Measurements from ENCODE around the gene NRXN3. TPM values are rescaled to one million over a fixed set of nuclear protein-coding genes. Genes with fewer than 3 reads are reported as not detected.

The NRXN3 gene
- total RNA-seq, 1 donor from 2014 or later: 18.0 TPM

DNA sequence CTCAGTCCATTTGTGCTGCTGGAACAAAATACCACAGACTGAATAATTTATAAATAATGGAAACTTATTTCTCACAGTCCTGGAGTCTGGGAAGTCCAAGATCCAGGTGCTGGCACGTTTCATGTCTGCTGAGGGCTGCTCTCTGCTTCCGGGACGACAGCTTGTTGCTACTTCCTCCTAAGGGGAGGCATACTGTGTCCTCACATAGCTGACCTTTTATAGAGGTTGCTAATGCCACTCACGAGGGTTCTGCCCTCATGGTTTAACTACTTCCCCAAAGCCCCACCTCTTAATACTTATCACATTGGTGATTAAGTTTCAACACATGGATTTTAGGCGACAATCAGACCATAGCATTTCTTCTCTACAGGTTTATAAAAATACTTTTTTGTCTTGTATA lies 411.1 kb downstream of the NRXN3 start:
- Mint-ChIP-seq H3K27me3 (ENCODE audit: low read depth, unreplicated experiment) (peaks cover 13% of the 10 kb centered on the region), H3K9me3 (ENCODE audit: unreplicated experiment) (no peaks in the 10 kb centered on the region)

DNA sequence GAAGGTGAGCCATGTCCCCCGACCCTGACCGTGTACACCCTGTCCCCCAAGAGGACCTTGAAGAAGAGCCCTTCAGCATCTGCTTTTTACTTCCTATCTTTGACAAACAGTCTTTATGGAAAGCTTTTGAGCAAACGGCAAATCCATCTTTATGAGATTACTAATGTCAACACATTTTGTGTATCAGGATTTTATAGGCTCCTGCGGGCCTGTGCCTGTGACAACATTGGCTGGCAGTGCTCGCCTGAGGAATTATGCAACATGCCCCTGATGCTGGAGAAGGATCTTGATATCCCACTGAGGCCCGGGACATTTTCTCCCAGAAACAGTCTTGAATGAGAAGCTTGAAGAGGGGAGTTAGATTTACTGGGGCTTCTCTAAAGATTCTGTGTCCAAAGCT lies 416.5 kb downstream of the NRXN3 start:
- Mint-ChIP-seq H3K27me3 (ENCODE audit: low read depth, unreplicated experiment) (peaks cover 5% of the 10 kb centered on the region), H3K36me3 (ENCODE audit: low read depth, unreplicated experiment) (no peaks in the 10 kb centered on the region), H3K9me3 (ENCODE audit: unreplicated experiment) (no peaks in the 10 kb centered on the region), H3K27ac (ENCODE audit: unreplicated experiment) (no peak overlapping the region), H3K4me1 (ENCODE audit: low read depth, unreplicated experiment) (no peaks in the 10 kb centered on the region), H3K4me3 (ENCODE audit: unreplicated experiment) (no peak overlapping the region)
- no peaks in the 10 kb centered on the region for H4K20me1 ChIP-seq (ENCODE audit: insufficient read depth, low read length)
- no peaks in the 10 kb centered on the region for H3K4me1 ChIP-seq (ENCODE audit: insufficient read depth, low read length)
- no peak for FAIRE-seq
- no peak for DNase-seq (ENCODE audit: low read depth)
- no peak overlapping the region for H2AFZ ChIP-seq (ENCODE audit: low read depth, low read length)
- H3K79me2 ChIP-seq (ENCODE audit: insufficient read depth, low read length): no peaks in the 10 kb centered on the region
- H3K4me2 ChIP-seq (ENCODE audit: low read length): no peak overlapping the region
- no peak overlapping the region for H3K4me3 ChIP-seq (ENCODE audit: insufficient read depth, low read depth, low read length)
- no peaks in the 10 kb centered on the region for H3K27me3 ChIP-seq (ENCODE audit: insufficient read depth, low read length)
- TF ChIP-seq, protein P1, sequence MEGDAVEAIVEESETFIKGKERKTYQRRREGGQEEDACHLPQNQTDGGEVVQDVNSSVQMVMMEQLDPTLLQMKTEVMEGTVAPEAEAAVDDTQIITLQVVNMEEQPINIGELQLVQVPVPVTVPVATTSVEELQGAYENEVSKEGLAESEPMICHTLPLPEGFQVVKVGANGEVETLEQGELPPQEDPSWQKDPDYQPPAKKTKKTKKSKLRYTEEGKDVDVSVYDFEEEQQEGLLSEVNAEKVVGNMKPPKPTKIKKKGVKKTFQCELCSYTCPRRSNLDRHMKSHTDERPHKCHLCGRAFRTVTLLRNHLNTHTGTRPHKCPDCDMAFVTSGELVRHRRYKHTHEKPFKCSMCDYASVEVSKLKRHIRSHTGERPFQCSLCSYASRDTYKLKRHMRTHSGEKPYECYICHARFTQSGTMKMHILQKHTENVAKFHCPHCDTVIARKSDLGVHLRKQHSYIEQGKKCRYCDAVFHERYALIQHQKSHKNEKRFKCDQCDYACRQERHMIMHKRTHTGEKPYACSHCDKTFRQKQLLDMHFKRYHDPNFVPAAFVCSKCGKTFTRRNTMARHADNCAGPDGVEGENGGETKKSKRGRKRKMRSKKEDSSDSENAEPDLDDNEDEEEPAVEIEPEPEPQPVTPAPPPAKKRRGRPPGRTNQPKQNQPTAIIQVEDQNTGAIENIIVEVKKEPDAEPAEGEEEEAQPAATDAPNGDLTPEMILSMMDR (IDR thresholded peaks at IDR 0.05; ENCODE audit: insufficient read depth, low read depth, low read length): no peak
- no peak for TF ChIP-seq EZH2 (IDR thresholded peaks at IDR 0.05; ENCODE audit: insufficient read depth, low read length)
- no peaks in the 10 kb centered on the region for H3K36me3 ChIP-seq (ENCODE audit: insufficient read depth, low read length)
- no peaks in the 10 kb centered on the region for H3K9me3 ChIP-seq (ENCODE audit: insufficient read depth, low read depth, low read length)
- H3K27ac ChIP-seq (ENCODE audit: low read depth, low read length): no peak overlapping the region
- H3K9ac ChIP-seq (ENCODE audit: low read length): no peak overlapping the region

More for the DNA sequence above, 411.1 kb downstream of the NRXN3 start:
- no peak for FAIRE-seq
- Mint-ChIP-seq H3K36me3 (ENCODE audit: low read depth, unreplicated experiment) (no peaks in the 10 kb centered on the region), H3K4me3 (ENCODE audit: unreplicated experiment) (no peak overlapping the region), H3K4me1 (ENCODE audit: low read depth, unreplicated experiment) (no peaks in the 10 kb centered on the region), H3K27ac (ENCODE audit: unreplicated experiment) (no peak overlapping the region)
- Histone ChIP-seq H3K9me3 (ENCODE audit: insufficient read depth, low read depth, low read length) (no peaks in the 10 kb centered on the region), H3K4me2 (ENCODE audit: low read length) (no peak overlapping the region), H3K9ac (ENCODE audit: low read length) (no peak overlapping the region), H3K4me1 (ENCODE audit: insufficient read depth, low read length) (no peaks in the 10 kb centered on the region), H4K20me1 (ENCODE audit: insufficient read depth, low read length) (no peaks in the 10 kb centered on the region), H3K27me3 (ENCODE audit: insufficient read depth, low read length) (no peaks in the 10 kb centered on the region), H3K79me2 (ENCODE audit: insufficient read depth, low read length) (no peaks in the 10 kb centered on the region), H3K4me3 (ENCODE audit: insufficient read depth, low read depth, low read length) (no peak overlapping the region), H3K36me3 (ENCODE audit: insufficient read depth, low read length) (no peaks in the 10 kb centered on the region), H2AFZ (ENCODE audit: low read depth, low read length) (no peak overlapping the region), H3K27ac (ENCODE audit: low read depth, low read length) (no peak overlapping the region)
- DNase-seq (ENCODE audit: low read depth): no peak
- no peak for TF ChIP-seq EZH2 (IDR thresholded peaks at IDR 0.05; ENCODE audit: insufficient read depth, low read length)
- TF ChIP-seq, protein P1 (IDR thresholded peaks at IDR 0.05; ENCODE audit: insufficient read depth, low read depth, low read length): no peak

DNA sequence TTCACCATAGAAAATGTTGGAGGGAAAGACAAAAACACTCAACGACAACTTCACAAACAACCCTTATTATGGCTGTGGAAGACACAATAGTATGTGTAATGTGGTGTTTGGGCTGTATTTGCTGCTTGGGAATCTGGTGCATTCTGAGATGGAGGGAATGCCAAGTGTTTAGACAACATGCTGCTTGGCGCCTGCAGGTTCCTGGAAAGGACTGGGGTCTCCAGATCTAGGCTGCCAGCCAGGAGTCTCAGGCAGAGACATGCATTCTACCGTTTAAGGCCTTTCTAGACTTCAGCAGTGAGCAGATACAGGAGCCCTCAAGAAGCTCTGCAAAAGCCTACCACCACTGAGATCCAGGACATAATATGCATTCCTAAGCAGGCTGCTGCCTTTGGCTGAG lies 418.7 kb downstream of the NRXN3 start:
- H3K27ac Mint-ChIP-seq (ENCODE audit: unreplicated experiment): no peak overlapping the region
- no peak for TF ChIP-seq EZH2 (IDR thresholded peaks at IDR 0.05; ENCODE audit: insufficient read depth, low read length)
- TF ChIP-seq, protein P1 (IDR thresholded peaks at IDR 0.05; ENCODE audit: insufficient read depth, low read depth, low read length): no peak
- no peak for FAIRE-seq
- no peaks in the 10 kb centered on the region for H4K20me1 ChIP-seq (ENCODE audit: insufficient read depth, low read length)
- no peaks in the 10 kb centered on the region for H3K36me3 ChIP-seq (ENCODE audit: insufficient read depth, low read length)
- H3K9me3 Mint-ChIP-seq (ENCODE audit: unreplicated experiment): no peaks in the 10 kb centered on the region
- H3K27me3 Mint-ChIP-seq (ENCODE audit: low read depth, unreplicated experiment): peaks cover 5% of the 10 kb centered on the region
- no peaks in the 10 kb centered on the region for H3K9me3 ChIP-seq (ENCODE audit: insufficient read depth, low read depth, low read length)
- no peaks in the 10 kb centered on the region for H3K79me2 ChIP-seq (ENCODE audit: insufficient read depth, low read length)
- H3K27me3 ChIP-seq (ENCODE audit: insufficient read depth, low read length): no peaks in the 10 kb centered on the region
- no peak overlapping the region for H3K4me2 ChIP-seq (ENCODE audit: low read length)
- H3K36me3 Mint-ChIP-seq (ENCODE audit: low read depth, unreplicated experiment): no peaks in the 10 kb centered on the region
- H3K4me1 ChIP-seq (ENCODE audit: insufficient read depth, low read length): no peaks in the 10 kb centered on the region
- H3K4me1 Mint-ChIP-seq (ENCODE audit: low read depth, unreplicated experiment): no peaks in the 10 kb centered on the region
- DNase-seq (ENCODE audit: low read depth): no peak
- no peak overlapping the region for H3K9ac ChIP-seq (ENCODE audit: low read length)
- no peak overlapping the region for H2AFZ ChIP-seq (ENCODE audit: low read depth, low read length)
- H3K4me3 Mint-ChIP-seq (ENCODE audit: unreplicated experiment): no peak overlapping the region
- H3K27ac ChIP-seq (ENCODE audit: low read depth, low read length): no peak overlapping the region
- H3K4me3 ChIP-seq (ENCODE audit: insufficient read depth, low read depth, low read length): no peak overlapping the region

All from astrocyte (in vitro differentiated cells and primary cell).